ENCODE measurements around the gene RAB13.

DNA sequence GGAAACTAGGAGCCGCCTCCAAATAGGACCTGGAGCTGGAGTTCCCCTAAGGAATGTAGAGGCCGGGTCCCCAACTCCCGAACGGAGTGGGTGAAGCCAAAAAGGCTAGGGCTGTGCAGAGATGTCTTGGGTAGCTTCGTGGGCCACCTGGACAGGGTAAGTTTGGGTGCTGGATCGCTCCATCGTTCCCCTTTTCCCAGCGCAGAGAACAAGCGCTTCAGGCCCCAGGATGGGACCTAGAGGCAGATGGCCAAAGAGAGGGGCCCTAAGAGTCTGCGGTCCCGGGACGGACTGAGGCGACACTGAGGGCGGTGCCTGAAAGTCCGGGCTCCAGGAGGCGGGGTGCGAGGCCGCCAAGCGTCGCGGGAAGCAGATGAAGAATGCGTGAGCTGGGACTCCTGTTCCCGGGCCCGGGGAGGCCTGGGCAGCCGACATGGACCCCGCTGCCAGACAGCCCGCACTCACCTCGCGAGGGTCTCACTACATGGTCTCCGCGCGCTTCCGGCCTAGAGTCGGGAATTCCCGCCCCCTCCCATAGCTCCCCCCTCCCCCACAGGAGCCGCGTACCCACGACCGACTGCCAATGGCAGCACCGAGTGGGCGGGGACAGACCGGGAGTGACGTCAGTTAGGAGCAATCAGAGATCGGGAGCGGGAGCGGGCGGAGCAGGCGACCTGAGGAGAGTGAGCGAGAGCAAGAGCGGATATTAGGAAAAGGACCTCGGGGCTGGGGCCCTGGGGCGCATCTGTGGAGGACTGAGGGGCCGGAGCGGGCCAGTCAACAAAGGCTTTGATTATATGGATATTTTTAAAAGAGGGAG is 22.9 kb downstream of the RAB13 start, which contains the start of gene SLC39A1:
- TF ChIP-seq POLR2A (IDR thresholded peaks at IDR 0.05), result peak; percentile 65 to 76
- TF ChIP-seq, protein P1, sequence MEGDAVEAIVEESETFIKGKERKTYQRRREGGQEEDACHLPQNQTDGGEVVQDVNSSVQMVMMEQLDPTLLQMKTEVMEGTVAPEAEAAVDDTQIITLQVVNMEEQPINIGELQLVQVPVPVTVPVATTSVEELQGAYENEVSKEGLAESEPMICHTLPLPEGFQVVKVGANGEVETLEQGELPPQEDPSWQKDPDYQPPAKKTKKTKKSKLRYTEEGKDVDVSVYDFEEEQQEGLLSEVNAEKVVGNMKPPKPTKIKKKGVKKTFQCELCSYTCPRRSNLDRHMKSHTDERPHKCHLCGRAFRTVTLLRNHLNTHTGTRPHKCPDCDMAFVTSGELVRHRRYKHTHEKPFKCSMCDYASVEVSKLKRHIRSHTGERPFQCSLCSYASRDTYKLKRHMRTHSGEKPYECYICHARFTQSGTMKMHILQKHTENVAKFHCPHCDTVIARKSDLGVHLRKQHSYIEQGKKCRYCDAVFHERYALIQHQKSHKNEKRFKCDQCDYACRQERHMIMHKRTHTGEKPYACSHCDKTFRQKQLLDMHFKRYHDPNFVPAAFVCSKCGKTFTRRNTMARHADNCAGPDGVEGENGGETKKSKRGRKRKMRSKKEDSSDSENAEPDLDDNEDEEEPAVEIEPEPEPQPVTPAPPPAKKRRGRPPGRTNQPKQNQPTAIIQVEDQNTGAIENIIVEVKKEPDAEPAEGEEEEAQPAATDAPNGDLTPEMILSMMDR (IDR thresholded peaks at IDR 0.05), result peak in 1 of 5 experiments; percentile 13
- peak; percentile 67 to 89 for TF ChIP-seq EP300 (IDR thresholded peaks at IDR 0.05)
